ACC112 (cell line): Measurements from ENCODE around the gene PRRX1.

ENCODE experiments used
- H2AFZ ChIP-seq: fragments of 200-600 bp; sonication (generic); one replicate; pipeline ENCODE4 v1.6.0; 2017; ENCODE audit warnings: antibody characterized with exemption, low read length; ENCODE audit not compliant: unreplicated experiment
- H3K27ac ChIP-seq: fragments of 200-600 bp; sonication (generic); 2 replicates; pipeline ENCODE4 v1.5.1; 2014; ENCODE audit warnings: low read depth, mild to moderate bottlenecking, antibody characterized with exemption, low read length, moderate library complexity
- H3K27me3 ChIP-seq: fragments of 200-600 bp; sonication (generic); 2 replicates; pipeline ENCODE4 v1.6.1; 2014; ENCODE audit warnings: mild to moderate bottlenecking, antibody characterized with exemption, low read length, moderate library complexity, mixed read lengths; ENCODE audit not compliant: insufficient read depth
- H3K36me3 ChIP-seq: fragments of 200-600 bp; sonication (generic); 2 replicates; pipeline ENCODE4 v1.6.1; 2016; ENCODE audit warnings: mild to moderate bottlenecking, antibody characterized with exemption, low read length, moderate library complexity, mixed read lengths; ENCODE audit not compliant: insufficient read depth
- H3K4me1 ChIP-seq: fragments of 200-600 bp; sonication (generic); one replicate; pipeline ENCODE4 v1.6.1; 2016; ENCODE audit warnings: low read length, mixed read lengths; ENCODE audit not compliant: insufficient read depth, unreplicated experiment, control insufficient read depth
- H3K4me3 ChIP-seq: fragments of 200-600 bp; sonication (generic); 2 replicates; pipeline ENCODE4 v1.5.1; 2014; ENCODE audit warnings: mild to moderate bottlenecking, low read depth, low read length
- H3K79me2 ChIP-seq: fragments of 200-600 bp; sonication (generic); one replicate; pipeline ENCODE4 v1.6.0; 2016; ENCODE audit warnings: low read length; ENCODE audit not compliant: control insufficient read depth, unreplicated experiment, insufficient read depth

Gene PRRX1

DNA sequence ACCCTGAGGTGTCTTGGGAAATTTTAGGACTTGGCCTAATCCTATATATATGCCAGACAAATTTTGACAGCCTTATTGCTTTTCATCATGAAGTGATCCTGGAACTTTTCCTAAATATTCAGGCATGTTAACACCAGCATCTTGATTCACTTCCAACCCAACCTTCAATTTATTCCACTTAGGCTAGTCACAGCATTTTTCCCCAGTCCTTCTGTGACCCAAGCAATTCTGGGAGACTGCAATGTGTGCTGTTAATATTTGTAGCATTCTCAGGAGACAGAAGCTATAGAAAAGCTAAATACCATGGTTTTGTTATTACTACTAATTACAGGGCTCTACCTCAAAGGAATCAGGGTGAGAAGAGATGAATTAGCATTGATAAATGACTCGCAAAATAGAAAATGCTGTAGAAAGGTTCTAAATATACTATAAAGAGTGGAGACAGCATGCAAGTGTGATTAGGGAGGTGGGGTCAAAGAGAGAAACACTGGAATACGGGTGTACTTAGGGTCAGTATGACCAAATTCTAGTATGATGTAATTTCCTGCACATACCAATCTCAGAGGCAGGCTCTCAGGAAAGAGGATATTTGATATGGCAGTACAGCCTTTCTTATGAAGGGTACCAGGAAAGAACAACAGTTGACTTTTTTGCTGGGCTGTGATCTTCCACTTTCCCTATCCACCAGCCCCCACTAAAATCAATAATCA lies 29.1 kb downstream of the PRRX1 start:
- Histone ChIP-seq H3K36me3 (no peaks in the 10 kb centered on the region), H3K4me1 (peaks cover 95% of the 10 kb centered on the region), H3K27ac (peak overlapping the region; percentile 96), H3K79me2 (peaks cover 88% of the 10 kb centered on the region), H3K4me3 (peak overlapping the region; percentile 65), H2AFZ (no peak overlapping the region), H3K27me3 (no peaks in the 10 kb centered on the region)

DNA sequence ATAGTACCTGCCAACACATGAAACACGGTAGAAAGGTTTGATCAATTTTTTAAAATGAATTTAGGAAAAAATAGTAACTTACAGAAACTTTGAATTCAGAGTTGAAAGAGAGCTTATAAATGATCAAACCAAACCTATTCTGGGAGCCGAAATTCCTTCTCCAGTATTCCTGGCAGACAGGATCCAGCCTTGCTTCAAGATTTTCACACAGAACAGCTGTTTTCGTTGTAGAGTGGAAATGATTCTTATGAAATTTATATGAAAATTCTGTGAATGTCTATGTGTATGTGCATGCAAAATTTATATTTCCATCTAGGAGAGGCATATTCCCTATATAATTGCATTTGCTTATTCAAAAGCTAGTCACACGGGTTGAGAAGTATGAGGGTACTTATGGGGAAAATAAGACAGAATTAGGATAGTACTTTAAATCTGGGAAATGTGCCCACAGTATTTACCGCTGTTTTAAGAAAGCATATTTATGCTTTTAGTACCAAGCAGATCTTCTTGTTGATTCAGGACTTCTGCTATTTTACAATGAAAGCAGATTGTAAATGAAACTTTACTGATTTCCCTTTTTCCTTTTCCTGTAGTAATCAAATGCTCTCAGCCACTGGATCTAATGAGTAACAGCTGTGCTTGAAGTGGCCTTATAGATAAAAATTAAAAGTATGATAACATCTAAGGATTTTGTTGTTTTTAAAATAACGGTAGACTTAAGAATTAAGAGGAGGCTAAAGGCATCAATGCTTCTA lies 30.4 kb downstream of the PRRX1 start:
- peak overlapping the region; percentile 65 for H3K4me3 ChIP-seq
- H2AFZ ChIP-seq: no peak overlapping the region
- H3K4me1 ChIP-seq: peaks cover 93% of the 10 kb centered on the region
- peak overlapping the region; percentile 96 for H3K27ac ChIP-seq
- H3K27me3 ChIP-seq: no peaks in the 10 kb centered on the region
- H3K36me3 ChIP-seq: no peaks in the 10 kb centered on the region
- peaks cover 85% of the 10 kb centered on the region for H3K79me2 ChIP-seq

DNA sequence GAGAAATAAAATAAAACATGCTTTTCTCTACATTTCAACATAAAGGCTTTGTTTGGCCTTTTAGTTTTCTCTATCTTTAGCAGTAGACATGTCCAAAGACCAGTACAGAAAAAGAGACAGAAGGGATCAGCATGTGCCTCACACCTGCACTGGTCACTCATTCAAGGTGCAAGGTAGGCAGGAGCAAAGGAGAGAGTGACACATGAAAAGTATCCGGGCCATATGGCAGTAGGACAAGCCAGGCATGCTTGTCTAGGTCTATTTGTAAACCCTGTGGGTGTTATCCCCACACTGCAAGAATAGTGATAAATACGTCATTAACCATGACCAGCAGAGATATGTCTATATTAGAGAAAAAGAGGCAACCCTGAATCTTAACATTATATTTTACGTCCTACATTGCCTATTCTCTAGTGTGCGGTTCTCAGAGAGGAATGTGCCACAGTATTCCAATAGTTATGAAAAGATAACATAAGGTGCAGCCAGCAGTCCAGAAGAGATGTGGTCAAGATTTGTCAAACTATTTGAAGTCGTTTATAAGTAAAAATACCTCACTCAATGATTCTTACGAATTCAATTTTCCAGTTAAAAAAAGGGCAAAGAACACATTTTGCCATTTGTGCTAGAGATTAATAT lies 32.1 kb downstream of the PRRX1 start:
- H3K27ac ChIP-seq: peak overlapping the region; percentile 96

DNA sequence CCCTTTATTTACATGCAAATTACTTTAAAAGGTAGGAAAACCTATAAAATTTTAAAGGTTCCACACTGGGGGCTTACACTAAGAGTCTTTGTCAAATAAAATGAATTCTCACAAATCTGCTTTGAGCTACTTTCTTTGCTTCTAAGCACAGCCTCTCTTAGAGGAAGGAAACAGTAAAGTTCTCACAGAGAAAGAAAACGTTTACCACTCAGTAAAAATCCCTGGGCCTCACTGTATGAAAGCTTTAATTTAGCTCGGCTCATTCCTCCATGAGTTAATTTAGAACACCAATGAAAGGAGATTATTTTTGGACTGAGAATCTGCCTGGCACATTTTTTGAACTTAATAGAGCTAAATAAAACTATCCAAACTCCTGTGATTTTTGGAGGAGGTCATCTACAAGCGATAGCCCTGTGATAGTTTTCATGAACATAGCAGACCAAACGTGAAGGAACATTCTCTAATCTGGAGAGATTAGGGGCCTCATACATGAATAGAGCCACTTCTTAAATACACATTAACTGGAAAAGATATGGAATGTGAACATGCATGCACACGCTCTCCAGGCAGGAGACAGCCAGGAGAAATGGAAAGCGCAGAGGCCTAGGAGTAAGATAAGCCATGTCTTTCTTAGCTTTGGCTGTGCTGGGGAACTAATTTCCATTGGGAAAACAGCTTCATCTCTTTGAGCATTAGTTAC lies 32.8 kb downstream of the PRRX1 start:
- Histone ChIP-seq H3K36me3 (no peaks in the 10 kb centered on the region), H3K27ac (peak overlapping the region; percentile 96)

More for the DNA sequence above, 32.1 kb downstream of the PRRX1 start:
- peaks cover 85% of the 10 kb centered on the region for H3K79me2 ChIP-seq
- H2AFZ ChIP-seq: no peak overlapping the region
- no peaks in the 10 kb centered on the region for H3K36me3 ChIP-seq
- peak overlapping the region; percentile 32; the same call in 1 of the 2 replicates for H3K4me3 ChIP-seq
- peaks cover 95% of the 10 kb centered on the region for H3K4me1 ChIP-seq
- no peaks in the 10 kb centered on the region for H3K27me3 ChIP-seq

DNA sequence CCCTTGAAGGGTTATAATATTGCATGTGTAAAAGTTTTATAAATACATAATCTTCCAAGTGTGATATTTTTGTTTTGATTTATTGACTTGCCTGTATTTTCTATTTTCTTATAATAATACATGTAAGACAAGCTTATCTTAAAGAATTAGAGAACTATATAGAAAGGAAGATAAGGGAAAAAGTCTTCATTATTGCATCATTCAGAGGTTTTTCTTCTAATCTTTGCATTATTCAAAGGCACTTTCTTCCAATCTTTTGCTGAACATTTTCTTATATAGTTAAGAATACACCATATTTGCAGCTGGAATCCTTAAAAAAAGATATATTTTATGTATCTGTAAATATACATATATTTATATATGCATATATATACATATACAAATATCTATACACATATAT lies 33.4 kb downstream of the PRRX1 start:
- peaks cover 94% of the 10 kb centered on the region for H3K4me1 ChIP-seq
- H2AFZ ChIP-seq: no peak overlapping the region
- H3K27me3 ChIP-seq: no peaks in the 10 kb centered on the region
- no peaks in the 10 kb centered on the region for H3K36me3 ChIP-seq
- peaks cover 89% of the 10 kb centered on the region for H3K79me2 ChIP-seq
- peak overlapping the region; percentile 96 for H3K27ac ChIP-seq
- H3K4me3 ChIP-seq: no peak overlapping the region

More for the DNA sequence above, 32.8 kb downstream of the PRRX1 start:
- Histone ChIP-seq H2AFZ (no peak overlapping the region), H3K27me3 (no peaks in the 10 kb centered on the region), H3K79me2 (peaks cover 86% of the 10 kb centered on the region), H3K4me1 (peaks cover 94% of the 10 kb centered on the region), H3K4me3 (peak overlapping the region; percentile 32; the same call in 1 of the 2 replicates)

DNA sequence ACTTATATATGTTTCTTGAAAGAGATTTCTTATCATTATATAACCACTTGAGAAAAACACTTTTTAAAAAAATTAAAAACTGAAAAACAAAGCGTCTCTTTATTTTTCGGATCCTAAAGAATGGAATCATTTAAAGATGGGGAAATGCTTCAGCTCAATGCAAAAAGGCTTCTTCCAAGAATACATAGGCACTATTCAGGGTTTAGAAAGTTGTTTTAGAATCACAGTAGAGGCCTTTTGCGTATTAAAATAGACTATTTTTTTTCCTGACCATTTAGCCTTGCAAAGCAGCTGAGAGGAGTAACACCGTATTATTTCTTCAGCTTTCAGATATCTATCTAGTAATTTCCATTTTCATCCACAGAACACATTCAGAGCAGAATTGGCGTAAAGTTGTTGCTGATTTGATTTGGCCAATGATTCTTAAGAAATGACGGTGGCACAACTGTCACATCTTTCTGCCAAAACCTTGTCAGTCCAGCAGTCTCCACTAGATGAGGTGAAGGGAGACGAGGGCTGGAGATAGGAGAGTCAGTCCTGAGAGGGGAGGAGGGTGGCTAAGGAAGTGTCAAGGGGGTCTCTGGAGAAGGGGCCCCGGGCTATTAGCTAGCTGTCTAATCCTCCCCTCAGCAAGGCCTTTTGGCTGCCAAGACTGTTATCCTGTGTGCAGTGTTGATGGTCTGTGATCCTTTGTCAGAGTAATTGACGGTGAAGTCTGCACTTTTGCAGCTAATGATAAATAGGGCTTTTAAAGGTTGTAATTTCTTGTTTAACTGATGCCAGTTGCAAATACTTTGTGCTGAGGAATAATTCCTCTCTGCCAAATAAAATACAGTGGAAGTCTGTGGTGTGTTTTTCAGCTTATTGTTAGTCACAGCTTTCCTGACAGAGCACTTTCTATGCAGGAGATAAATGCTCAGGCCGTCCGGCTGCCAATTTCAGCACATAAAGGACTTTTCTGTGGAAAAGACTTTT lies 34.7 kb downstream of the PRRX1 start:
- peak overlapping the region; percentile 87 for H3K27ac ChIP-seq
- H3K4me3 ChIP-seq: peak overlapping the region; percentile 61
- no peaks in the 10 kb centered on the region for H3K36me3 ChIP-seq
- H3K4me1 ChIP-seq: peaks cover 92% of the 10 kb centered on the region
- H3K79me2 ChIP-seq: peaks cover 88% of the 10 kb centered on the region
- no peaks in the 10 kb centered on the region for H3K27me3 ChIP-seq
- peak overlapping the region; percentile 48 for H2AFZ ChIP-seq

DNA sequence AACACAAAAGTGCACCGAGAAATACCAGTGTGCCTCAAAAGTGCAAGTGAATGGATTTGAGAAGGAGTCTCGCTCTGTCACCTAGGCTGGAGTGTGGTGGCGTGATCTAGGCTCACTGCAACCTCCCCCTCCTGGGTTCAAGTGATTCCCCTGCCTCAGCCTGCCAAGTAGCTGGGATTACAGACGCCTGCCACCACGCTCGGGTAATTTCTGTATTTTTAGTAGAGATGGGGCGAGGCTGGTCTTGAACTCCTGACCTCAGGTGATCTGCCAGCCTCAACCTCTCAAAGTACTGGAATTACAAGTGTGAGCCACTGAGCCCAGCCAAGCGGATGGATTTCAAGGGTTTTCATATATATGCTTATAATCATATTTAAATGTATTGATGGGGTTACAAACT lies 35.8 kb downstream of the PRRX1 start:
- peaks cover 86% of the 10 kb centered on the region for H3K79me2 ChIP-seq
- no peaks in the 10 kb centered on the region for H3K36me3 ChIP-seq
- H3K4me1 ChIP-seq: peaks cover 91% of the 10 kb centered on the region
- H3K27ac ChIP-seq: peak overlapping the region; percentile 87
- no peaks in the 10 kb centered on the region for H3K27me3 ChIP-seq
- no peak overlapping the region for H2AFZ ChIP-seq
- no peak overlapping the region for H3K4me3 ChIP-seq

DNA sequence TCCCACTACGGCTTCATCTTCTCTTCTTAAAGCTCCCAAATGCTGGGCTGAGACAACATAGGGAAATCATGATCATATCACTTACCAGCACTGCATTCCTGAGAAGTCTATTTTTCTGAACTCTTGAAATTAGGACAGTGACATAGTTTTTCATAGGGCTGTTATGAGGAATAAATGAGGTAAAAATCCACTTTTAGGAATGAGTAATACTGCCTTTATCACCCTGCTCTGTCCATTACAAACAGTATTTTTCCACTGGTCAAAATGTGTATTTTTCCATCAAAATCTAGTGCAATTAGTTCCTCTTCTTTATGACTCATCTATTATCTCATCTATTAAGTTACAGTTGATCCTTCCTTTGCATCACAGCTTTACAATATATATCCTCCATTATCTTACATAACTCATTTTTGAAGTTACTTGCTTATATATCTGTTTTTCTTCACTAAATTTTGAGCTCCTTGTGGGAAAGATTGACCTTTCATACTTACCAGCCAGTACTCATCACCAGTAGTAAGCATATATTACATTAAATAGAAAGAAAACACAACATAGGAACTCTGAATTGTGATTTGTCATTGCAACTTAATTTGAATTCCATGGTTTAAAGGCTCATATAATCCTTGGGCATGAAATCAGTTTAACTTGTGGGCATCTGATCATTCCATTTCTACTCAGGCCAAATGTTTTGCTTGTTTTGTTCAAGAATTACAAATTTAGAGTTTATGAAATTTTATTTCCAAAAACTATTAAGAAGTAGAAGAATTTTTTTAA lies 37.1 kb downstream of the PRRX1 start:
- Histone ChIP-seq H3K27me3 (no peaks in the 10 kb centered on the region), H3K79me2 (peaks cover 83% of the 10 kb centered on the region), H2AFZ (peak overlapping the region; percentile 53), H3K27ac (peak overlapping the region; percentile 87), H3K4me3 (peak overlapping the region; percentile 30; the same call in 1 of the 2 replicates), H3K4me1 (peaks cover 91% of the 10 kb centered on the region), H3K36me3 (no peaks in the 10 kb centered on the region)

DNA sequence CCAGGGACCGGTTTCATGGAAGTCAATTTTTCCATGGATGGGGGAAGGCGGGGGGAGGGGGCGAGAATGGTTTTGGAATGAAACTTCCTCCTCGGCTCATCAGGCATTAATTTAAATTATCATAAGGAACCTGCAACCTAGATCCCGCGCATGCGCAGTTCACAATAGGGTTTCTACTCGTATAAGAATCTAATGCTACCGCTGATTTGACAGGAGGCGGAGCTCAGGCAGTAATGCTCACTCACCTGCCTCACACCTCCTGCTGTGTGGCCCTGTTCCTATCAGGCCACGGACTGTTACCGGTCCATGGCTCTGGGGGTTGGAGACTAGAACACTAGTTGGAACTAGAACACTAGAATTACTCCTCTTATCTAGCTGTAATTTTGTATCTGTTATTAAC lies 38.0 kb downstream of the PRRX1 start:
- Histone ChIP-seq H2AFZ (no peak overlapping the region), H3K27me3 (no peaks in the 10 kb centered on the region), H3K36me3 (no peaks in the 10 kb centered on the region), H3K79me2 (peaks cover 81% of the 10 kb centered on the region), H3K4me3 (no peak overlapping the region), H3K4me1 (peaks cover 91% of the 10 kb centered on the region), H3K27ac (peak overlapping the region; percentile 18)
